NCI-H2227 treated with DMSO at 0.1 percent for 48 hours (cell line): Measurements from ENCODE around the gene CD302.
"Not testable (repeated sequence)": the region's sequence is repeated elsewhere in the genome, so short reads cannot be mapped to it uniquely, and the experiment has no call there.

Source experiments
- DNase-seq: peaks from one replicate; lab custom pipeline; 2025; lab: John Stamatoyannopoulos, UW

CD302 gene, protein sequence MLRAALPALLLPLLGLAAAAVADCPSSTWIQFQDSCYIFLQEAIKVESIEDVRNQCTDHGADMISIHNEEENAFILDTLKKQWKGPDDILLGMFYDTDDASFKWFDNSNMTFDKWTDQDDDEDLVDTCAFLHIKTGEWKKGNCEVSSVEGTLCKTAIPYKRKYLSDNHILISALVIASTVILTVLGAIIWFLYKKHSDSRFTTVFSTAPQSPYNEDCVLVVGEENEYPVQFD

DNA sequence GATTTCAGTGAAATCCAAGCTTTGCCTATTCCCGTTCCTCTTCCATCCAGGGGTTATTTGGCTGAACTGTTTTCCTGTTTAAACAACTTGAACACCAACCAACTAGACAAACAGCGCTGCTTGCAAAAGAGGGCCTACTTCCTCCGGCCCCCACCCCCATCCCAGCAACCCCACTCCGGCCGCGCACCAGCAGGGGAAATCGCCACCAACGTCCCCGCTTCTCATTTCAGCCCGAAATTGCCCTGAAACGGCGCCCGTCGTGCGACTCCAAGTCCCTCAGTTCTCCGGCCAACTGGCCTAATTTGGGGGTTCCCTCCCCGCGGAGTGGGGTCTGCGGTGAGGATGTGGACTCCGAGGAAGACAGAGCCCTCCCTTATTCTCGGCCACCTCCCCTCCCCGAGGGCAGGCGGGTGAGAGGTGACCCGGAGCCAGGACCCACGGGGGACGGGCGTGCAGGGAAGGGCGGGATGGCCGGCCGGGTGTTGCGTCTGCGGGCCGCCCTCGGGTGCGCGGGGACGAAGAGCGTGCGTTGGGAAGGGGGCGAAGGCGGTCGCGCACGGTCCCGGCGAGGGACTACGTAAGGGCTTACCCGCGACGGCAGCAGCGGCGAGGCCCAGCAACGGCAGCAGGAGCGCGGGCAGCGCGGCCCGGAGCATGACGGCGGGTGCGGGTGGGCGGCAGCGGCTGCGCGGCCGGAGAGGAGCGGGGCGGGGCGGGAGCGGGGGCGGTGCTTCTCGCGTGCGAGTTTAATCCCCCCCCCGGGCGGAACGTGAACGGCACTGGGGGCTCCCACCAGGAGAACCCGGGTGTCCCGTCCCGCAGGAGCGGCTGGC lies at the start of gene CD302:
CD302 (minus strand) TSS at position 666 of the 833 bp plus-strand sequence; CDS start at position 656, 10 bp downstream.
- peak; percentile 56 for DNase-seq

DNA sequence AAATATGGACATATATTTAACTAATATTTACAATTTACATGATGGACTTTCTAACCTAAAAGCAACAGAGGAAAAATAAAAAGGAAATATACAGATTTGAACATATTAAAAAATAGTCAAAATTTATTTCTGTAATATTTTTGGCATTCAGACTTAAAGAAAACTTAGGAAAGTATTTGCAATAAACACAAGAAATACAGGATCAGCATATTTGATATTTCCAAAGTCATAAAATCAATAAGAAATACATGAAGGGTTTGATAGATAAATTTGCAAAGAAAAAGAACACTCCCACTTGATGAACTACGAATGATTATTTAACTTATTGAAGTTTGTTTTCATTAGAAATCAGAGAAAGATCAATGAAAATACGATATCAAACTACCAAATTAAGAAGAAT lies 48.6 kb upstream of the CD302 start:
- DNase-seq: no peak

DNA sequence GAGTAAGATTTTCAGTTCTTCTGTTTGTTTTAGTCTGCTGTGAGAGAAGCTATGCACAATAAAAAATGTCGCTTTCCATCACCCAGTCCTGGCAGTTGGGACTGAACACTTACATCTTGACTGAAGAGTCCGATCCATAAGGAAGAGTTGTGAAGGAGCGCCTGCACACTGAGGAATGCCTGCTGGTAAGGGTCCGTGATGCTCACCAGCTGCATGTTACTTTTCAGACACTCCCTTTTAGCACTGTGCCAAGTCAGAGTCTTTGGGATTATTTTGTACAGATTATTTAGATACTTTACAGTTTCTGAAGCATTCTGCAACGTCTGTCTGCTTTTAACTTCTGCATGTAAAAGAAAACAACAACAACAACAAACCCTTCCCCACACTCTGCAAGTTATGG lies 42.6 kb upstream of the CD302 start:
- DNase-seq: no peak

DNA sequence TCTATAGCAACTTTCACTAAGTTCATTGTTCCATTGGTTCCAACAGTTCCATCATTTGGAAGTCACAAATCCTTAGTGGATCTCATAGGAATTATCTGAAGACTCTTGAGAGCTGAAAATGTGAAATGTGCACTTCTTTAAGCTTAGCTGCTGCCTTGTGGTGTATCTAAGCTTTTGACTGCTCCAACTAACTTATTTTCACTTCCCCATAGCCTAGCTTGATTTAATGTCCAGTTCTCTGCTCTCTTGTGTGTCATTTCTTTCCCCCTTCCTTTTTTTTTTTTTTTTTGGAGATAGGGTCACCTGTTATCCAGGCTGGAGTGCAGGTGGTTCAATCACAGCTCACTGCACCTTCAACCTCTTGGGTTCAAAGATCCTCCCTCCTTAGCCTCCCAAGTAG lies 34.9 kb upstream of the CD302 start:
- DNase-seq: no peak

DNA sequence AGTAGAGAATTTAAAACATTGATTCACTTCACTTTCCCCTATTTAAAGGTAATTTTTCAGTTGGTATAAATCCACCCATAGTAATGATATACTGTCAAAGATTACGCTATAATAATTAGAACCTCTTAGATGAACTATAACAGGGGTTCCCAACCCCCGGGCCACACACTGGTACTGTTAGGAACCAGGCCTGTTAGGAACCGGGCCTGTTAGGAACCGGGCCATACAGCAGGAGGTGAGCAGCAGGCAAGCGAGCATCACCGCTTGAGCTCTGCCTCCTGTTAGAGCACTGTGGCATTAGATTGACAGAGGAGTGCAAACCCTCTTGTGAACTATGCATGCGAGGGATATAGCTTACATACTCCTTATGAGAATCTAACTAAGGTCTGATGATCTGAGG lies 34.0 kb upstream of the CD302 start:
- DNase-seq: no peak

DNA sequence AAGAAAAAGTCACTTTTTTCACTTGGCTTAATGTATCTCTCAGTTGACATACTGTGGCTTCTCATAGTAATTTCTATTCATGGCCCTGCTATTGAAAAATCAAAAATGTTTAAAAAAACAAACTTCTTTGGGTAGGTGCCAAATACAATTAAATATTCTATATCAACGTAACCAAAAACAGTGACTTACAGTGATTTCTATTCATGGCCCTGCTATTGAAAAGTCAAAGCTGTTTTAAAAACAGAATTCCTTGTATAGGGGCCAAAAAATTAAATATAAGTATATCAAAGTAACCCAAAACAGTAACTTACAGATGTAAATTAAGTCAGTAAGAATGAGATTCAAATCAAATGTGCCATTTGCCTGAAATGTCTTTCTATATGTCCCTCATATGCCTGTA lies 31.4 kb upstream of the CD302 start:
- DNase-seq: no peak

DNA sequence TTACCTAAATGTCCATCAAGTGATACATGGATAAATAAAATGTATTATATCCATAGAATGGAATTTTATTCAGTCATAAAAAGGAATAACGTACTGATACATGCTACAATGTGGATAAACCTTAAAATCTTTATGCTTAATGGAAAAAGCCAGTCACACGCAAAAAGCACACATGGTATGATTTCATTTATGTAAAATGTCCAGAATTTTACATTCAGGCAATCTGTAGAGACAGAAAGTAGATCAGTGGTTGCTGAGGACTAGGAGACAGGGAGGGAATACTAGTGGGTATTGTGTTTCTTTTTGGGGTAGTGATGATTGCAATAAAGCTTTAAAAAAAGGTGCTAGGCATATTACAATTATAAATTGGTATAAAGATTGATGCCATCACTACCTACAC lies 30.7 kb upstream of the CD302 start:
- no peak for DNase-seq

DNA sequence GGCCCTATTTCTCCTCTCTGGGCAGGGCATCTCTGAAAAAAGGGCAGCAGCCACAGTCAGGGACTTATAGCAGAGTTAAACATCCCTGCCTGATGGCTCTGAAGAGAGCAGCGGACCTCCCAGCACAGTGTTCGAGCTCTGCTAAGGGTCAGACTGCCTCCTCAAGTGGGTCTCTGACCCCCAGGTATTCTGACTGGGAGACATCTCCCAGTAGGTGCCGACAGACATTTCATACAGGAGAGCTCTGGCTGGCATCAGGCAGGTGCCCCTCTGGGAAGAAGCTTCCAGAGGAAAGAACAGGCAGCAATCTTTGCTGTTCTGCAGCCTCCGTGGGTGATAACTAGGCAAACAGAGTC lies 24.4 kb upstream of the CD302 start:
- DNase-seq: not testable (repeated sequence)

DNA sequence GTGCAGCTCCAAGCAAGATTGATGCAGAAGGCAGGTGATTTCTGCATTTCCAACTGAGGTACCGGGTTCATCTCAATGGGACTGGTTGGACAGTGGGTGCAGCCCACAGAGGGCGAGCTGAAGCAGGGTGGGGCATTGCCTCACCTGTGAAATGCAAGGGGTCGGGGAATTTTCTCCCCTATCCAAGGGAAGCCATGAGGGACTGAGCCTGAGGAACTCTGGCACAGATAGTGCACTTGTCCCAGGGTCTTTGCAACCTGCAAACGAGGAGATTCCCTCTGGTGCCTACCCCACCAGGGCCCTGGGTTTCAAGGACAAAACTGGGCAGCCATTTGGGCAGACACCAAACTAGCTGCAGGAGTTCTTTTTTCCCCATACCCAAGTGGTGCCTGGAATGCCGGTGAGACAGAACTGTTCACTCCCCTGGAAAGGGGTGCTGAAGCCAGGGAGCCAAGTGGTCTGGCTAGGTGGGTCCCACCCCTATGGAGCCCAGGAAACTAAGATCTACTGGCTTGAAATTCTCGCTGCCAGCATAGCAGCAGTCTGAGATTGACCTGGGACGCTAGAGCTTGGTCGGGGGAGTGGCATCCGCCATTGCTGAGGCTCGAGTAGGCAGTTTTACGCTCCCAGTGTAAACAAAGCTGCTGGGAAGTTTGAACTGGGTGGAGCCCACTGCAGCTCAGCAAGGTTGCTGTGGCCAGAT lies 23.9 kb upstream of the CD302 start:
- peak; percentile 29 for DNase-seq

DNA sequence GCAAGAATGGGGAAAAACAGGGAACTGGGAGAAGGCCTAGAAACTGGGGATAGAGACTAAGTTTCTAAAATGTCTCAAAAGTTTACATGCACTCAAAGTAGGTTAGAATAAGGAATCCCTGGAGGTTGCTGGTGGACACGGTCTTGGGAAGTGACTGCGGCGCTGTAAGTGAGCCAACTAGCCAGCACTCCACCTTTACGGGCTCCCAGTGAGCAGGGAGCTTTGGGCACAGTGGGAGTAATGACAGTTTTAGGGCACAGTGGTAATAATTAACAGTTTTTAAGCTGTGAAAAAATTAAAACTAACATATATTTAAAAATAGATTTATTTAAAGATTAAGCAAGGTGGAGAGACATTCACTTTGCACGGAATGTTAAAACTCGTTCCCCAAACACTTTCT lies 20.9 kb upstream of the CD302 start:
- DNase-seq: no peak

DNA sequence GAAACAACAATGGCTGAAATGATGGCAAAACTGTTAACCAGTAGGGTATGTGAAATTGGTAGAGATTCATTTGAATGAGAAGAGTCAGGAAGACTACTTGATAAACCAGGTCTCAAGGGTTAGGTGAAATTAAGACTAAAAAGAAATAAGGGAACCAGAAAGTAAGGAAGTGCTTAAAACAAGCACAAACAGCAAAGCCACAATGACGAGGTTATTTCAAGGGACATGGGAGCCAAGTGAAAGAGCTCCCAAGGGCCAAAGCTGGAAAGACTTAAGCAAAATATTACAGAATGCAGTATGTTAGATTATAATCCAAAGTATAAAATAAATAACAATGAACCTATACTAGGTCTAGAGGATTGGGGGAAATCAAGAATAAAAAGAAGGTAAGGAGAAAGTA lies 19.3 kb upstream of the CD302 start:
- no peak for DNase-seq

DNA sequence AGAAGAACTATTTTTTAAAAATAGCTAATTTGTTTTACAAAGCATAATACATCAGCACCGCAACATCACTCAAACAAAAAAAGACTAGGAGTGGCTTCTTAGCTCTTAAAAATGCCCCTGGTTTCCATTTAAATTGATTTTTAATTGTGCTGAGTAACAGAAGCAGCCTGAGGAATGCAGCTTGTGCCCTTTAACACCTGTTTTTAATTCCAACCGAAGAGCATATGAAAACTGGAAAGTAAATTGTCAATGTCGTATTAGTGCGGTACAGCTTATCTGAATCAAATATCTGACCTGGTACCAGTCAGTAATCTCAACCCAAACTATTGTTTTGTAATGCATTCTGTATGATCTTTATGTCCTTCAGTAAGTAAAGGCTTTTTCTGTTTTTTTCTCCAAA lies 13.2 kb upstream of the CD302 start:
- no peak for DNase-seq

DNA sequence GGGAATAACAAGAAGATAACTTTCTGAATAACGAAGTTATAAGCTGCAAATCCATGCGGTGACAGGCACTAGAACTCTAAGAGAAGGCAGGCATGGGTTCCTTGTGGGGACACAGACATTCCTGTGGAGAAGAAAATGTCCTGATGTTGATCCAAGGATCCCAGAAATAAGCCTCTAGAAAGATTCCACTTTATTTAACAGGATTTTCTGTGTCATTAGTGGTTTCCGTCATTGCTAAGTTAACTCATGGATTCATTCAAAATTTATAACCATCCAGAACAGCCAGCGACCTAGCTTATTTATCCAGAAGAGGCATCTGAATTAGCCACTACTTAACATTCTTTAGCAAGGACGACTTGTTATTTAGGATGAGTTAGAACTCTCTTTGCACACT lies 10.0 kb upstream of the CD302 start:
- no peak for DNase-seq

DNA sequence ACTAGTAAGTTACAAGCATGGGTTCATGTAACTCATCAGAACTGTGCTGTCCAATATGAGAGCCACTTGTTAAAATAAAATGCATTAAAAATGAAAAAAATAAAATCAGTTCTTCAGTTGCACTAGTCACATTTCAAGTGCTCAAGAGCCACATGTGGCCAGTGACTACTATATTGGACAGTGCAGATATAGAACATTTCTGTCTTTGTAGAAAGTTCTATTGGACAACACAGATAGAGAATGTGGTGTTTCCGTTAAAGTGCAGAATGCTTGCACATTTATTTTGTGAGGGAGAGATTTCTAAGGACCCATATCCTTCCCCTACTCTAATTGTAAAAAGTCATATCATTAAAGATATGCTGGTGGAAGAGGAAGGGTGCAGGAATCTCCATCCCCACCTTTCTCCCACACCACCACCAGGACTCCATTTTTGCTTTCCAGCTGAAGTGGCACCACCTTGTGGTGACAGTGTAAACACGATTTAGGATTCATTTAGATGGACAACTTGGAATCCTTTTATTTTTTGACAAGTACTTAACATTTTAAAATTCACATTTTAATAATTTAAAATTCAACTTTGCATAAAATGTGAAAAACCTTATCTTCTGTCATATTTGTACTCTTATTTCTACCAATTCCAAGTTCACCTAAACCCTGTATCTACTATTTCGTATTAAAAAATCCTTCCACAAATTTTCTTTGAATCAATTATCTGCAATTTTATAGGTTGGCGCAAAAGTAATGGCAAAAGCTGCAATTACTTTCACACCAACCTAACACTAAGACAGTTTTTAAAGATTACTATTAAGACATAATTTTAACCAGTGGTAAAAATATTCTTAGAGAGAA lies 9.4 kb upstream of the CD302 start:
- peak; percentile 28 for DNase-seq

DNA sequence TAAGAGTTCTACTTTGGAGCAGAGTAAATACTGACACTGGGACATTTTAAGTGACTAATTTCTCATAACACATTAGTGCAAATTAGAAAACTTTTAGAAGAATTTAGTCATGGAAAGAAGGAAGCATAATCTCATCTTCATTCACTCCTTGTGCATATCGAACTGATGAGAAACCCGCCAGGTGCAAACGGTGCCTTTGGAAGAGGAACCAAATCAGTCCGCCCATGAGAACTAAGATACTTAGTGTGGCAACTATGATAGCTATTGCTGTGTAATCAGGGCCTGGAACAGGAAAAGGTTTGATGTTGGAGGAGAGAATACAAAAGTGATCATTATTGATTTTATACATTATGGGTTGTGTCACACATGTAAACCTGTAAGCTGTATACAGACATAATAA lies 6.9 kb upstream of the CD302 start:
- DNase-seq: no peak

DNA sequence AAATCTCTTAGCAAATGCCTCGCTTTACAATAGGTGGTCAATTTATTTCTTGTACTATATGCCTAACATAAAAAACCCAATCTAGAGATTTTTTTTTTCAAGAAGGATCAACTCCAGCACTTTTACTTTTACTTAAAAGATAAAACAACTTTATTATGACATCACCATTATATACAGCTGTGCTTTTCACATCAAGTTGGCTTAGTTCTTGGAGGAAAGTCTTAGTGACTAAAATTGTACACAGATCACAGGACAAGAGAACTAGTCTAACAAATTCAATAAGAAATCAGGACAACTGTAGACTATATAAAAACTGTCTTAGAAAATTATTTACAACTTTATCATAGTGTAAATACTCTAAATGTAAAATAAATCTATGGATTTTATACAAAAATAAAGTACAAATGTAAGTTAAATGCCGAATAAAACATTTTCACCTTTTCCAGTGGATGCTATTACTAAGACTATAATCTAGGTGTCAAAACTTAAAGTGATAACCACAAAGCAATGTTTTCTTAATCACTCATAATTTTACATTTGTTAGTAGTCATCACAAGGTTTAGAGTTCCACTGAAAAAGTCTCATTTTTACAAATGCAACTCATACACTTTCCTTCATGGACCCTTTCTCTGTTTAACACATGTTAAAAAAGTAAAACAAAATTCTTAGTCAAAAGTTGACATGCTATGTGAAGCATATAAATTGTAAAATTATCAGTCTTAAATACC lies 5.4 kb upstream of the CD302 start:
- no peak for DNase-seq

DNA sequence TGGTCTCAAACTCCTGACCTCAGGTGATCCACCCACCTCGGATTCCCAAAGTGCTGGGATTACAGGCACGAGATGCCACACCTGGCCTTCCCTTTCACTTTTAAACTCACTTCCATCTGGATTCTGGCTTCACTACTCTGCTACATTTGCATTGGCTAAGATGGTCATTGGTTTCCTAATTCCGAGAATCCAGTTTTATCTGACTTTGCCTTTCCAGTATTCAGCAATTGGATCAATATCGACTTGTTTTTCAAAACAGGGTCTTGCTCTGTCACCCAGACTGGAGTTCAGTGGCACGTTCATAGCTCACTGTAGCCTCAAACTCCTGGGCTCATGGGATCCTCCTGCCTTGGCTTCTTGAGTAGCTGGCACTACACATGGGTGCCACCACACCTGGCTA lies 4.7 kb upstream of the CD302 start:
- no peak for DNase-seq

DNA sequence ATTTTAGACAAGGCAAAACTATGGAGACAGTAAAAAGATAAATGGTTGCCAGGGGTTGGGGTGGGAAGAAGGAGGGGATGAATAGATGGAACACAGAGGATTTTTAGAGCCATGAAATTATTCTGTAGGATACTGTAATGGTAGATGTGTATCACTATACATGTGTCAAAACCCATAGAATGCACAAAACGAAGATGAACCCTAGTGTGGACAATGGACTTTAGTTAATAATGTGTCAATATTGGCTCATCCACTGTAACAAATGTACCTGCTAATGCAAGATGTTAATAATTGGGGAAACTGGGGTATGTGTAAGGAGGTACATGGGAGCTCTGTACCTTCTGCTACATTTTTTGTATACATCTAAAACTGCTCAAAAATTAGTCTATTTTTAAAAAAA lies 1.8 kb upstream of the CD302 start:
- no peak for DNase-seq

DNA sequence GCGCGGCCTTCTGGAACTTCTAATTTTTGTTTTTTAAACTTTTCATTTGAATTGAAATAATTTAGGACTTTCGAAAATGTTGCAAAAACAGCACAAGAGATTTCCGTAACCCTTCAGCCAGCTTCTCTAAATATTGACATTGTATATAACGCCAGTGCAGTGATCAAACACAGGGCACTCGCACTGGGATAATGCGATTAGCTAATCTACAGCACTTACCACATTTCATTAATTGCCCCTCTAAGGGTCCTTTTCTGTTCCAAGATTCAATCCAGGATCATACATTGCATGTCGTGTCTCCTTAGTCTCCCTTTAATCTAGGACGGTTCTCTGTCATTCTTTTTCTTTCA lies 343 bp upstream of the CD302 start:
- DNase-seq: no peak

DNA sequence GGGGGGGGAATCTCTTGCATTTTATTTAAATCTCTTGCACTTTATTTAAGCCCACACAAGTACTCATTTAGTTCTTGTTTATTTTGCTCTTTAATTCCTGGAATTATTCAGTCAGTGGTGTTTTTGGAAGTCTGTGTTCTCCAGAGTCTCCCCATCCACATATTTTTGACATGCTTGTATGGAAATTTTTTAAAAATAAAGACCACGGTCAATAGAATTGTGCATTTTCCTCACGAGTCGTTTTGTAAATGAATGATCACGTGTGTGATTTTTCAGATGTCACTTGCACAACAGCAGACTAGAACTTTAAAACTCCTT lies 824 bp downstream of the CD302 start:
- DNase-seq: no peak

DNA sequence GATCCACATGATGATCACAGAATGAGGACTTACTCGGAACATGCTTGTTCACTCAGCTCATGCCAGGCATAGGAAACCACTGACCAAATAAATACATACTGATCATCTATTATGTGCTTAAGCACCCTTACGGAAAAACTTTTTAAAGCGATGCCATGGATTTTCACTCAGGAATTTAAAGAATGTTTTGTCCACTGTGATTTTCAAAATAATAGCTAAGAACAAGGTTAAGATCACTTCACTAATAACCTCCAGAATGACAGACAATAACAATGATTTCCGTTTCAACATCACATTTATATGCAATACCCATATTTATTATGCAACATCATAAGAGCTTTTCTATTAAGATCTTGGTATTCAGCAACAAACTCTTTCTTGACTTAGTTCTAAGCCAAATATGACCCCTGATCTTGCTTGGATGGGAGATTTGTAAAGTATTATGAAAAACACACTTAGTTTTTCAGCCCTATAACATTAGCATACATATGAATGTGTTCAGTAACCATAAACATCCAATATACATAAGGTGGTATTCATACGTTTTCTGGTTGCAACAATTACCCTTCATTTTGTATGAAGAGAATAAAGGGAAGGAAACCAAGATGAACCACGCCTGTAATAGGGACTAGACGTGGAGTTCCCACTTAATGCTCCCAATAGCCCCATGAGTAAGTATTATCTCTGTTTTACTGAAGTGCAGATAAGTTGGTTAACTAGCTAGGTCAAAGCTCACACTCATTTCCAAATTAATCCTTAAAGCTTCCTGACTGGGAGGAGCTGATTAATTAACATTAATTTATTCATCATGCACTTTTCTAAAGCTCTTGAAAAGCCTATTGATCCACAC lies 1.9 kb downstream of the CD302 start:
- no peak for DNase-seq
